GM21825 (cell line): Measurements from ENCODE around the gene PARM1.
"Not testable (repeated sequence)": the region's sequence is repeated elsewhere in the genome, so short reads cannot be mapped to it uniquely, and the experiment has no call there.

Experiments used
- ATAC-seq: cut with Tn5 transposase; IDR thresholded peaks from one replicate; pipeline ENCODE4 v1.9.1; 2021; ENCODE audit warnings: mild to moderate bottlenecking, moderate library complexity; ENCODE audit not compliant: unreplicated experiment

Gene PARM1

DNA sequence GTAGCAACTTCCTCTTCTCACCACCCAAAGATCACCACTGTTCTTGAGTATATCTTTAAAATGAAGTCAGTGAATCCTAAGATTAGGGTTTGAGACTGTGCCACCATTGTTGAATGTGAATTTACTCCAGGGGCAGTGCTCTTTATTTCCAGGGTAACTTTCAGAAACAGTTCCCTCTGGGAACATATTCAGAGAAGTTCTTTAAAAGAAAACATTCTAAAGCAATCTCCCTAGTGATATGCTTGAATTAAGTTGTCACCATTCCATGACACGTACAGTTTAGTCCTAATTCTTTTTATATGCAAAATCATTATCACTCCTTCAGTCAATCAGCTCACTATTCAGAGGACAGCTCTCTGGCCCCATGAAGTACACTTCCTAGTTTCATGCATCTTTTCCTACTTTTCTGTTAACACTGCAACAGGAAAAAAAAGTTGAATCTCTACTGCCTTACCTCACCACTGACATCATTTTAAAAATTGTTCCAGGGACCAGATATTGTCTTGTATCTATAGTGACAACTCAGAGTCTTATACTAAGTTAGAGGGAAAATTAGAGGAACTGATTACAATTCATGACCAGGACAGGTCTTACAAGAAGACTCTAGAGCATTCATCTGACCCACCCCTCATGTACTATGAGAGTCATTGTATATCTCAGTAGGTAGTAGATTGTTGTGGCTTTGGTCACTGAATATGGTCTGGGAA lies 49.8 kb downstream of the PARM1 start:
- ATAC-seq = no peak

DNA sequence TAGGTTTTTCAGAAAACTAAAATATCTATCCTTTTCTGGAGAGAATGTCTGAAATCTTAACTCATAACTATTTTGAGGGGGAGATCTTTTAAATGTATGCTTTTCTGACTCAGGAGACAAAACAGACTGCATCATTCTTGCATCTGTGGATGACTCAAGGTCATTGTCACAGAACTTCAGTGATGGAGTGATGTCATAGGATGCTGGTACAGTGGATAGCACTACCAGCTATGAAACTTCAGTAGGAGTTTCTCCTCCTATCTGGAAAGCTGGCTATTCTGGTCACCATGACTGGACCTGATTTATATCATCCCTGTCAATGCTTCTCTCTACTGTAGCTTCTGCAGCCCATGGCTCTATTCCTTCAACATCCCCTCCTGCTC lies 50.3 kb downstream of the PARM1 start:
- no peak for ATAC-seq

DNA sequence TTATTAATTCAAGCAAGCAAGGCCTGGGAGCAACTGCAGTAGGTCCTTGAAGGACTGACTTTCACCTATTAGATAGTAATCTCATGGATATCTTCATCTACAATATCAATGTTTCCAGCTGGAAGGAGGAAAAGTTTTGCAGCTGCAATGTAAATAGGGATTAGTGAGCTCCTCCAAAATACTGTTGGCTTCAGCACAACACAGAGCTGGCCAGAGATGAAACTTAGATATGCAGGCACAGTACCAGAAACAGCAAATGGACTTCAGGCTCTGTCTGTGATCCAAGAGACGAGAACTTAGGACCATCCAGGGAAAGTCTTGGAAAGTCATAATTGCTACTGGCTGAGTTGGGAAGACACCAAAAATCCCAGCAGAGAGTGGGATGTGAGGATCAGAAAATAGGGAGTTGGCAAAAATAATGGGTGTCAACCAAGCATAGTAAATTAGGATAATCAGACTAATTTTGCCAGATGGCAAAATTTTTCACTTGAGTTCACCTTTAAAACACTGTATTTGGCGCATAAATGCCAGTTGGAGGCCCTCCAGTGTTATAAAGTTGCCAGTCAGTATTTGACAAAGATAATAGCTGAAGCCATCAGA lies 57.5 kb downstream of the PARM1 start:
- ATAC-seq = no peak

- not testable (repeated sequence) for ATAC-seq
Observed at GRCh38 chr4:74994436-74994835, 61.5 kb downstream of the PARM1 start.

DNA sequence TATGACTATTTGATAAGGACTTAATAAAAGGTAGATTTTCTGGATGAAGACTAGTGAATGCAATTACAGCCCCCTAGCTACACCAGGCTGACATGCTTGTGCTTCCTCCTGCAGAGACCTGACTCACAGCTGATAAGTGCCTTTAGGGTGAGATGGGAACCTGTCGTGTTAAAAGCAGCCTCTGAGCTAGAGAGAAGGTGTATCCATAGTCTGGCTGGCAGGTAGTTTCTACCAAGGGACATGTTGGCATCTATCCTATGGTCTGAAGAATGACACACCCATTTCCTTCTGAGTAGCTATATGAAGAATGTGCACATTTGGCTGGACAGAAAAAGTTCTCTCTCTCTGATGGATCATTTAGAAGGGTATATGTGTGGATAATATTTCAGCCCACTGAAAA lies 64.1 kb downstream of the PARM1 start:
- ATAC-seq = no peak

DNA sequence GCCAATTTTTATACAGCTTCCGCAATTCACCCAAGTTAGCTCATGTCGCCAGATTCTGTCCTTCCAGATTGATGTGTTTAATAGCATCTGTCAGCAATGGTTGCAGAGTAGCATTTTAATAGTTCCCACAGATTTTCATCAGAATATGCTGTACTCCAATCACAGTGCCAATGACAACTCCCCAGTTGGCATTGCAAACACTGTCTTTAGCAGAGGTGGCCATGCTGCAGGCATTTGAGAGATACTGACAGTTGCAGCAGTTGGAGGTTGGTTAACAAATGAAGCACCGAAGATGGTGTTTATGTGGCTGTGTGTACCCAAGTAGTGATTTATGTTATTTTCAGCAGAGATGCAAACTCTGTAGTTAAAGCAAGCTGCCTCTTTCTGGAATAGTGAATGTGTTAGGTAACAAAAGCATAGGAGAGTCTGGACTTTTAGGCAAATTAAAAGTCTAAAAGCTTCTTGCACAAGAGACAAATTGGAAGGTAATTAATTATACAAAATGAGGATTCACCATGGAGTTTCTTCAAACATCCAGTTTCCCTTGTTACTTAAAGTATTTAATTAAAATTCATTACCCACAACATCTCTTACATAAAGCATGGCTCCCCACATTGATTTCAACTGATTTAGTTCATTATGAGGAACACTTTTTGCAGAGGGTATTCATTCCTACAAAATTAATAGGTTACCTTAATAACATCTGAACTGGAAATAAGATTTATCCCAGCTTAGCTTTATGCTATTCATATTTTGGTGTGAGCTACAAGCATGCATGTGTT lies 65.2 kb downstream of the PARM1 start:
- no peak for ATAC-seq

- no peak for ATAC-seq
Observed at GRCh38 chr4:74999714-75000309, 66.9 kb downstream of the PARM1 start.

GRCh38 chr4:75001871-75002270 lies 69.0 kb downstream of the PARM1 start:
- ATAC-seq = no peak

DNA sequence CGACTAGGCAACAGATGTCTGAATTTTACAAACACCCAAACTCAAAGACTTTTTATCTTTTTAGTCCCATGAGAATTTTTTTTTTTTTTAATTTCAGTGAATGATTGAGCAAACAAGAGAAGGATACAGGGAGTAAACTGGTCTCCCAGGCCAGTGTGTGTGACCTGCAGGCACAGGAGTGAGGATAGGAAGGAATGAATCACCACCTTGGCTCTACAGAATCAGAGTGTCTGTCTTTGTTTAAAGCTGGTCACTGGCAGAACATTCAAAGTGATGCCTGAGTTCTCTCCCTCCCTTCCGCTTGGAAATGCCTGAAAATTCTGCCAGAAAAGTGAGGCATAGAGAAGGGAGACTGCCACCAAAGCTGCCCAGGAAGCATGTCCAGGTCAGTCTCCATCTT lies 69.5 kb downstream of the PARM1 start:
- ATAC-seq = no peak

DNA sequence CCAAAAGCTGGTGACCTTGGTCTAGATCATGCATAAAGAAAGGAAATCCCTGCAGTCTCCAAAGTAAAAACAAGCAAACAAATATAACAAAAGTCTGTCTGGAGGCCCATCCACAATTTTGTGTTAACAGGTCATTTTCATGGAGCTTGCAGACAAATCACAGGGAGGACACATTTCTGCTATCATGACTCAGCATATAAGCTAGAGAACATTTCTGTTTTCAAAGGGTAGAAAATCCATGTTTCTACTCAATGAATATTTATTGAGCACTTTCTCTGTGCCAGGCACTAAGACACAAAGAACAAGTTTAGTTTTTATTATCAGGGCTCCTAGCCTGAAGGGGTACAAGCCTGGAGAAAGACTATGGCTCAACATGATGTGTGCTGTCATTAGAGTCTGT lies 71.1 kb downstream of the PARM1 start:
- ATAC-seq = no peak

GRCh38 chr4:75004755-75005668 lies 72.1 kb downstream of the PARM1 start:
- ATAC-seq = peak; percentile 64

- no peak for ATAC-seq
Observed at GRCh38 chr4:75005727-75006126, 72.8 kb downstream of the PARM1 start.

- ATAC-seq = no peak
Observed at GRCh38 chr4:75007891-75008290, 75.0 kb downstream of the PARM1 start.

DNA sequence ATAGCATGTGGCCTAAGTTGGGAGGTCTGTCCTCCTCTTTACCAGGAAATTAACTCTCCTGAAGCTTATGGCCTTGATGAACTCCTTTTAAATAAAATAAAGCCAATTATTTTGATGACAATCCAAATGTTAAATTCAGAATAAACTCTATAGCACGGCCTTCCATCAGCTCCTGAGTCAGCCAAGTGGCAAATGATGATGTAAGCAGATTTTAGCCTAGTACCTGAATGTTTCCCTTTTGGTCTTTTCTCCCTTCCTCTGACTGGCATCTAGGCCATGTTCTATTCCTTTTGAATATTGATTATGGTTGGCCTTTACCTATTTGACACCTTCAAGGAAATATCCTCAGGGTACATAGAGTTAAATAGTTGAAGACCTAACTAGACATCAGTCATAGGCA lies 76.2 kb downstream of the PARM1 start:
- ATAC-seq = no peak

DNA sequence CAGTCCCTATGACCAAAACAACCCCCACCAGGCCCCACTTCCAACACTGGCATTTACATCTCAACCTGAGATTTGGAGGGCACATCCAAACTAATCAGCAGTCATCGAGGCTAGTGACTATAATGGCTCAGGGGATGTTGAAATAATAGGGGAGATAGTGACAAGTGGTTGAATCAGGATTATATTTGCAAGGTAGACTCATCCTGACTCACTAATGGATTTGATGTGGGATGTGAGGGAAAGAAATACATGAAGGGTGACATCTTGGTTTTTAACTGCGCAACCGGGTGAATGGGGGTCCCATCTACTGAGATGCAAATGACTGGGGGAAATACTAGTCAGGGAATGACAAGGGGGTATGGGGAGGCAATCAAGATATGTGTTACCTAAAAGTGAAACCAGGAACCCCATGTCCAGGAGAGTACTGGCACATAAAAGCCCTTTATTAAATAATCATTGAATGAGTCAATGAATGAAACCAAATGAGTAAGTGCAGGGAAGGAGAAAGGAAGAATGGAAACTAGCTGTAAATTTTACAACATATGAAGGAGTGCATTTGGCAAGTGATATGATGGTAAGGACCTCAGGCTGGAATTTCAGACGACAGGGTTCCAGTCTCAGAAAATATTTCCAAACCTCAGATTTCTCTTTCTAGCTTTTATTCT lies 78.3 kb downstream of the PARM1 start:
- no peak for ATAC-seq

- no peak for ATAC-seq
Observed at GRCh38 chr4:75015627-75016026, 82.7 kb downstream of the PARM1 start.

DNA sequence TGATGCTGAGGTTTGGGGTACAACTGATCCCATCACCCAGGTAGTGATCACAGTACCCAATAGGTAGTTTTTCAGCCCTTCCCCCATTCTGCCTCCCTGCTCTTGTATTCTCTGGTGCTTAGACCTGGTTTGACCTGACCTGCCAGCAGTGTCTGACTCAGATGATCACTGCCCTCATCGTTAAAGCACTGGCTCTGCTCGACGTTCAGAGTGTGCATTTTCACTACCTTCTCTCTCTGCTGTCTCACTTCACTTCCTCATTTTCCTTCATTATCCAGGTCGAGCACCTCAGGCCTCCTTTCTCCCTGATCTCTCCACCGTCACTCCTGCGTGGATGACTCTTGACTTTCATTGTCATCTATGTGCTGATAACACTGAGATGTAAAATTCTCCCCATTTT lies 83.6 kb downstream of the PARM1 start:
- no peak for ATAC-seq

DNA sequence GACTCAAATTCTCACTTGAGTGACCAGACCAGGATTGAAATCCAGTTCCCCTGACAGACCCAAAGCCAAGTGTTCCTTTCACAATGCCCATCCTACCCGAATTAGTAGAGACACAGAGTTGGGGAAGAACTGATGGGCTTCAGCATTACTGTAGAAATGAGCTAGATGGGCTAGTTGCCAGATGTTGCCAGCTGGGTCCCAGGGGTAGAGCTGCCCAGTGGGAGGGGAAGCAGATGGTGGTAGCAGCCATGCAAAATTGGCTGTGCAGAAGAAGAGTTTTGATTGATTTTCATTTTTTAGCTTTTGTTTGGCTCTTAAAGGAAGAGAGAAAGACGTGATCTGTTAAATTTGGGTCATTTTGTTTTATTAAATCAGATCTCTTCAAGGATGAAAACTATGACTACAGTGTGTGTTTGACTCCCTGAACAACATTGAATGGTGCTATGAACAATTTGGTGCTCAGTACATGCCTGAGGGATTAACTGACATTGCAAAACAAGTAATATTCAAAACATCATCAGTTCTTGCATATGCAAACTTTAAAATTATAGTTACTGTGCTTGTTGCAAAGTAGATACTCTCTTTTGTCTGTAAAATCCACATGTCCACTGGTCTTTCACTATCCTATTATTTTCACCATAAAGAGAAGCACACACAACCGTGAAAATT lies 86.0 kb downstream of the PARM1 start:
- ATAC-seq = no peak

- no peak for ATAC-seq
Observed at GRCh38 chr4:75025431-75025830, 92.5 kb downstream of the PARM1 start.
